Stomach (tissue), 9 donors: ENCODE measurements around the gene VWA7. TPM values are rescaled to one million over a fixed set of nuclear protein-coding genes. Genes with fewer than 3 reads are reported as not detected.

Experiments used
- DNase-seq, 2 donors: peaks; one replicate each; pipeline versions ENCODE4 v3.0.0 to v3.0.0-alpha.2; 2013 to 2019
- H3K27ac ChIP-seq, 5 donors: fragments of 200-600 bp in 4 of 5; sonication (generic) in 4 of 5; one replicate each; pipeline ENCODE4 v1.5.1; 2013 to 2019; ENCODE audit warnings: mild to moderate bottlenecking in 1 of 5, moderate library complexity in 1 of 5
- H3K27me3 ChIP-seq, 3 donors: fragments of 200-600 bp; sonication (generic); one replicate each; pipeline ENCODE4 v1.5.1; 2017 to 2019; ENCODE audit warnings: mixed run types in 1 of 3
- H3K36me3 ChIP-seq, 4 donors: fragments of 200-600 bp; sonication (generic); 1 replicate in 3 of 4; 2 replicates in 1 of 4; pipeline ENCODE4 v1.5.1; 2016 to 2019
- H3K4me1 ChIP-seq, 4 donors: fragments of 200-600 bp; sonication (generic); one replicate each; pipeline ENCODE4 v1.5.1; 2016 to 2019
- H3K4me3 ChIP-seq, 4 donors: fragments of 200-600 bp; sonication (generic) in 3 of 4; one replicate each; pipeline ENCODE4 v1.5.1; 2016 to 2019; ENCODE audit warnings: mild to moderate bottlenecking in 1 of 4
- H3K9me3 ChIP-seq, 4 donors: fragments of 200-600 bp; sonication (generic); one replicate each; pipeline ENCODE4 v1.5.1; 2016 to 2019
- EP300 ChIP-seq: sonication (generic); formaldehyde crosslinking; IDR thresholded peaks from one replicate; pipeline ENCODE4 v1.6.1; 2017; ENCODE audit warnings: antibody characterized with exemption
- POLR2A ChIP-seq, 4 donors: fragments of 450-650 bp; IDR thresholded peaks; one replicate each; pipeline ENCODE4 v1.6.1; 2016; ENCODE audit warnings: antibody characterized with exemption in 4 of 4, control low read depth in 2 of 4, mild to moderate bottlenecking in 1 of 4, moderate library complexity in 1 of 4
- POLR2AphosphoS5 ChIP-seq, 3 donors: sonication (generic); formaldehyde crosslinking; IDR thresholded peaks; one replicate each; pipeline ENCODE4 v1.6.1; 2016; ENCODE audit warnings: antibody characterized with exemption in 3 of 3
- WGBS, 5 donors: extraction: QIAGEN DNeasy Blood & Tissue Kit in 3 of 5; methylation state at CpG; one replicate each; pipeline versions ENCODE4 v1.1.5 to v1.1.7; 2013 to 2018; 5-methylcytosine and 5-hydroxymethylcytosine counted together
- intact Hi-C: fragments of 100-400 bp; cut with DNase I; formaldehyde crosslinking; loops from one replicate; pipeline ENCODE4 v1.15.1; 2023; ENCODE audit warnings: low total_unique reads
- polyA plus RNA-seq, 3 donors: library from polyadenylated mRNA; stranded (reverse); fragments of 200-250 nt; gene quantifications; one replicate each; pipeline ENCODE4 v1.2.3, GENCODE V29; 2013
- total RNA-seq, 5 donors: library from RNA; depleted of rRNA; stranded (reverse); fragments of >200 nt; gene quantifications; one replicate each; pipeline versions ENCODE4 v1.1.0 to v1.2.3, GENCODE V29; 2014 to 2016
- TF ChIP-seq, protein P1 (sequence below), 7 experiments: fragments of 450-650 bp in 4 of 7; fragments of 200-600 bp in 3 of 7; sonication (generic) in 3 of 7; IDR thresholded peaks; one replicate each; pipeline ENCODE4 v1.5.1; 2016 to 2019; ENCODE audit warnings: antibody characterized with exemption in 7 of 7, control low read depth in 2 of 7, mild to moderate bottlenecking in 1 of 7
- donor health status: healthy with polysubstance abuse.
- donor health status: Bipolar disorder and iron deficiency.
- donor health status: healthy.

VWA7 gene
- total and polyA plus RNA-seq, 8 donors: 1.3 to 18.3 (median 4.2) TPM; not detected in 1

DNA sequence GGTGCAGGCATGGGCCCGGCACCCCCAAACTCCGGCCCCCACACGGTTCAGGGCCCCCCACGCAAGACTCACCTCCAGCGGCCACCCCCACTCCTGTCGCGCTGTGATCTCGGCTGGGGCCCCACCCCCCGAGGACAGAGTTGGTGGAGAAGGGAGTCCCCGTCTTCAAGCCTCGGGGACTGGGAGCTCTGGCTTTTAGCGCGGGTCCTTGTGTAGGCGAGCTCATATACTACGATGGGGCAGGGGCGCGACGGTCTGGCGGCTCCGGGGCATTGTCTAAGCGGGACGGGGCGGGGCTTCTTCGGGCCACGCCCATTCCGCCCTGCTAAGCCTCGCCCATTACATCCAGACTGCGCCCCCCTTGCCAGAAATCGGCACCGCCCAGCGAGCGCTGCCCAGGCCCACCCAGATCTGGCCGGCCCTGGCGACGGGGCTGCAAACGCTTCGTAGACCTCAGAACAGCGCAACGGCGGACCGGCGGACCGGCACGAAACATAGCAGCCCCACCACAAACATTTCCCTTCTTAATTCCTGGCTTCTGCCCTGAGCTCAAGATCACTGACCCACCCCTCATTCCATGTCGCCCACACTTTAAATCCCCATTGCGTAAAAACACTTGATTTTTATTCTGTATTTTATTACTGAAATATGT lies 47.0 kb downstream of the VWA7 start:
- intact Hi-C loops: no loop called here

DNA sequence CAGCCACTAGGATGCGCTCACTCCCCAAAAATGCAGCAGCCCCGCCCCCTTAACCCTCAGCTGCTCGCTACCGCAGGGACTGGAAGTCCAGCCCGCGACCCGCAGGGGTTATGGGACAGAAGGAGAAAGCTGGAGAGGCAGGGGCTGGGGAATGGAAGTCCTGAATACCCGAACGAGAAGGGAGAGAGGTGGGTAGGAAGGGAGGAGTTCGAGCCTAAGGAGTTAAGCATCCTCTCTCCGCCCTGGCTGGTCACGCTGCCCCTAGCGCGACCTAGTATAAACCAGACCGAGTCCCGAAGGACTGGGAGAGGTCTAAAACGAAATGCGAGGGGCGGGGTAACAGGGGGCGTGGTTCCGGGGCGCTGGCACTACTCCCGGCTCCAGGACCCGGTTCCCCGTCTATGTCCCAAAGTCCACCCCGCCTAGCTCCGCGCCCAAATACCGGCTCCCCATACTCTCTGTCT lies 47.6 kb downstream of the VWA7 start:
- 0 to 1% (median 1%) methylated on average over 21 to 29 of the region's 29 CpGs for WGBS, 5 donors
- no peaks in the 10 kb centered on the region for H3K27me3 ChIP-seq
- peak overlapping the region; percentile 93 to 96 (median 95) for H3K27ac ChIP-seq
- H3K9me3 ChIP-seq: no peaks in the 10 kb centered on the region
- H3K4me1 ChIP-seq: peaks cover 36 to 81% (median 54%) of the 10 kb centered on the region in 4 donors
- TF ChIP-seq, protein P1, sequence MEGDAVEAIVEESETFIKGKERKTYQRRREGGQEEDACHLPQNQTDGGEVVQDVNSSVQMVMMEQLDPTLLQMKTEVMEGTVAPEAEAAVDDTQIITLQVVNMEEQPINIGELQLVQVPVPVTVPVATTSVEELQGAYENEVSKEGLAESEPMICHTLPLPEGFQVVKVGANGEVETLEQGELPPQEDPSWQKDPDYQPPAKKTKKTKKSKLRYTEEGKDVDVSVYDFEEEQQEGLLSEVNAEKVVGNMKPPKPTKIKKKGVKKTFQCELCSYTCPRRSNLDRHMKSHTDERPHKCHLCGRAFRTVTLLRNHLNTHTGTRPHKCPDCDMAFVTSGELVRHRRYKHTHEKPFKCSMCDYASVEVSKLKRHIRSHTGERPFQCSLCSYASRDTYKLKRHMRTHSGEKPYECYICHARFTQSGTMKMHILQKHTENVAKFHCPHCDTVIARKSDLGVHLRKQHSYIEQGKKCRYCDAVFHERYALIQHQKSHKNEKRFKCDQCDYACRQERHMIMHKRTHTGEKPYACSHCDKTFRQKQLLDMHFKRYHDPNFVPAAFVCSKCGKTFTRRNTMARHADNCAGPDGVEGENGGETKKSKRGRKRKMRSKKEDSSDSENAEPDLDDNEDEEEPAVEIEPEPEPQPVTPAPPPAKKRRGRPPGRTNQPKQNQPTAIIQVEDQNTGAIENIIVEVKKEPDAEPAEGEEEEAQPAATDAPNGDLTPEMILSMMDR (IDR thresholded peaks at IDR 0.05): peak in 3 of 7 experiments; percentile 6 to 72 (median 26)
- TF ChIP-seq POLR2A (IDR thresholded peaks at IDR 0.05) (no peak), POLR2AphosphoS5 (IDR thresholded peaks at IDR 0.05) (peak; percentile 70 to 77 (median 76))
- H3K36me3 ChIP-seq: peaks cover 46 to 74% (median 68%) of the 10 kb centered on the region in 4 donors
- peak; percentile 92 to 97 for DNase-seq
- intact Hi-C loops: no loop called here
- peak overlapping the region; percentile 61 to 91 (median 82) for H3K4me3 ChIP-seq

More for the DNA sequence above, 47.0 kb downstream of the VWA7 start:
- peak; percentile 83 to 97 for DNase-seq
- peaks cover 39 to 85% (median 59%) of the 10 kb centered on the region in 4 donors for H3K4me1 ChIP-seq
- peak overlapping the region; percentile 93 to 96 (median 95) for H3K27ac ChIP-seq
- 1 to 8% (median 1%) methylated on average over 22 to 46 of the region's 46 CpGs for WGBS, 5 donors
- no peaks in the 10 kb centered on the region for H3K27me3 ChIP-seq
- TF ChIP-seq, protein P1 (IDR thresholded peaks at IDR 0.05): no peak
- TF ChIP-seq POLR2A (IDR thresholded peaks at IDR 0.05) (peak in 1 of 4 donors; percentile 6), POLR2AphosphoS5 (IDR thresholded peaks at IDR 0.05) (peak; percentile 37 to 63 (median 59))
- H3K4me3 ChIP-seq: peak overlapping the region; percentile 61 to 91 (median 82)
- peaks cover 46 to 74% (median 68%) of the 10 kb centered on the region in 4 donors for H3K36me3 ChIP-seq
- no peaks in the 10 kb centered on the region for H3K9me3 ChIP-seq

GRCh38 chr6:31728767-31729514 lies 48.2 kb downstream of the VWA7 start, which contains the start of gene DDAH2:
Gene DDAH2 (minus strand): TSS chr6:31729299. CDS start chr6:31729161, 138 bp downstream.
- Histone ChIP-seq H3K9me3 (no peaks in the 10 kb centered on the region), H3K36me3 (peaks cover 46 to 69% (median 63%) of the 10 kb centered on the region in 4 donors), H3K27me3 (no peaks in the 10 kb centered on the region), H3K4me1 (peaks cover 30 to 75% (median 48%) of the 10 kb centered on the region in 4 donors), H3K27ac (peak within 1 kb of the TSS; percentile 93 to 96 (median 95)), H3K4me3 (peak within 1 kb of the TSS; percentile 61 to 91 (median 82))
- no peak for DNase-seq
- WGBS, 5 donors: 19 to 24% (median 22%) methylated on average over 31 to 36 of the region's 36 CpGs
- intact Hi-C loops: no loop called here
- TF ChIP-seq POLR2AphosphoS5 (IDR thresholded peaks at IDR 0.05) (no peak), EP300 (no peak), POLR2A (IDR thresholded peaks at IDR 0.05) (no peak)
- TF ChIP-seq, protein P1 (IDR thresholded peaks at IDR 0.05): peak in 3 of 7 experiments; percentile 29 to 69 (median 51)
